Esophagus muscularis mucosa (tissue), 3 donors: ENCODE data around the gene ENKD1.

ENCODE experiments used
- POLR2A ChIP-seq: fragments of 450-650 bp; IDR thresholded peaks from one replicate; pipeline ENCODE4 v1.6.1; 2017; ENCODE audit warnings: antibody characterized with exemption, moderate library complexity, mild to moderate bottlenecking, low read depth
- TF ChIP-seq, protein P1 (sequence below), 3 experiments: fragments of 200-600 bp in 2 of 3; fragments of 450-650 bp in 1 of 3; sonication (generic) in 2 of 3; IDR thresholded peaks; one replicate each; pipeline ENCODE4 v1.5.1; 2017 to 2019; ENCODE audit warnings: antibody characterized with exemption in 3 of 3, mild to moderate bottlenecking in 2 of 3, moderate library complexity in 1 of 3

DNA sequence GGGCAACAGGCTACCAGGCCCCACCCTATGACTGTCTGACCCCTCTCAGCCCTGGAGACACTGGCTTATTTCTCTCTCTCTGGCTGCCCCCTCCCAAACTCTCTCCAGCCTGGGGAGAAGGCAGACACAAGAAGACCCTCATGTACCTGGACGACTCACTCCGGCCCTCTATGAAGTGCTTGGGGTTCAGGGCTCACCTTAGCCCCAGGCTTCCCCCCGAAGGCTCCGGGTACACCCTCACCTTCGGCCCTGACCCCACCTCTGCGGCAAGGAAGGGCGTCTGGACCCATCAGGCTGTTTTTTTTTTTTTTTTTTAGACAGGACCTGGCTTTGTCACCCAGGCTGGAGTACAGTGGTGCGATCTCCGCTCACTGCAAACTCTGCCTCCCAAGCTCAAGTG is 22.5 kb downstream of the ENKD1 start:
- TF ChIP-seq, protein P1, sequence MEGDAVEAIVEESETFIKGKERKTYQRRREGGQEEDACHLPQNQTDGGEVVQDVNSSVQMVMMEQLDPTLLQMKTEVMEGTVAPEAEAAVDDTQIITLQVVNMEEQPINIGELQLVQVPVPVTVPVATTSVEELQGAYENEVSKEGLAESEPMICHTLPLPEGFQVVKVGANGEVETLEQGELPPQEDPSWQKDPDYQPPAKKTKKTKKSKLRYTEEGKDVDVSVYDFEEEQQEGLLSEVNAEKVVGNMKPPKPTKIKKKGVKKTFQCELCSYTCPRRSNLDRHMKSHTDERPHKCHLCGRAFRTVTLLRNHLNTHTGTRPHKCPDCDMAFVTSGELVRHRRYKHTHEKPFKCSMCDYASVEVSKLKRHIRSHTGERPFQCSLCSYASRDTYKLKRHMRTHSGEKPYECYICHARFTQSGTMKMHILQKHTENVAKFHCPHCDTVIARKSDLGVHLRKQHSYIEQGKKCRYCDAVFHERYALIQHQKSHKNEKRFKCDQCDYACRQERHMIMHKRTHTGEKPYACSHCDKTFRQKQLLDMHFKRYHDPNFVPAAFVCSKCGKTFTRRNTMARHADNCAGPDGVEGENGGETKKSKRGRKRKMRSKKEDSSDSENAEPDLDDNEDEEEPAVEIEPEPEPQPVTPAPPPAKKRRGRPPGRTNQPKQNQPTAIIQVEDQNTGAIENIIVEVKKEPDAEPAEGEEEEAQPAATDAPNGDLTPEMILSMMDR (IDR thresholded peaks at IDR 0.05): no peak
- TF ChIP-seq POLR2A: no peak
